Natural killer cell (primary cell): ENCODE results near the gene ANP32E. TPM values are rescaled to one million over a fixed set of nuclear protein-coding genes. Genes with fewer than 3 reads are reported as not detected.

Experiments
- ATAC-seq, 3 donors: fragments of 150-1000 bp in 2 of 3; fragments of 200-7000 bp in 1 of 3; cut with Tn5 transposase; 1 replicate in 1 of 3; 2 replicates in 2 of 3; pipeline ENCODE4 v1.10.0; 2021; ENCODE audit warnings: mild to moderate bottlenecking in 2 of 3, moderate library complexity in 2 of 3
- DNase-seq, 2 donors: peaks; one replicate each; pipeline versions ENCODE4 v3.0.0 to v3.0.0-alpha.2; 2013 to 2021; ENCODE audit warnings: mixed read lengths in 1 of 2
- H3K27ac ChIP-seq: one replicate; pipeline ENCODE4 v1.5.1; 2013; ENCODE audit warnings: mild to moderate bottlenecking, low read length
- H3K27me3 ChIP-seq: one replicate; pipeline ENCODE4 v1.6.1; 2013; ENCODE audit warnings: low read length; ENCODE audit not compliant: control insufficient read depth, insufficient read depth
- H3K36me3 ChIP-seq: one replicate; pipeline ENCODE4 v1.6.1; 2013; ENCODE audit warnings: low read length; ENCODE audit not compliant: control insufficient read depth, insufficient read depth
- H3K4me1 ChIP-seq: one replicate; pipeline ENCODE4 v1.6.1; 2013; ENCODE audit warnings: low read length; ENCODE audit not compliant: control insufficient read depth, insufficient read depth
- H3K4me3 ChIP-seq: one replicate; pipeline ENCODE4 v1.5.1; 2013; ENCODE audit warnings: low read length
- H3K9me3 ChIP-seq: one replicate; pipeline ENCODE4 v1.6.1; 2013; ENCODE audit warnings: low read length; ENCODE audit not compliant: control insufficient read depth, insufficient read depth
- H3K27ac Mint-ChIP-seq, 2 donors: one replicate each; pipeline ENCODE4 v1.8.0; 2022; ENCODE audit warnings: mild to moderate bottlenecking in 2 of 2, mixed read lengths in 2 of 2, moderate library complexity in 1 of 2
- H3K27me3 Mint-ChIP-seq, 2 donors: one replicate each; pipeline ENCODE4 v1.8.0; 2022; ENCODE audit warnings: low read depth in 2 of 2, mixed read lengths in 2 of 2
- H3K36me3 Mint-ChIP-seq: one replicate; pipeline ENCODE4 v1.8.0; 2022; ENCODE audit warnings: mixed read lengths
- H3K4me1 Mint-ChIP-seq, 2 donors: one replicate each; pipeline ENCODE4 v1.8.0; 2022; ENCODE audit warnings: mixed read lengths in 2 of 2
- H3K4me3 Mint-ChIP-seq: one replicate; pipeline ENCODE4 v1.8.0; 2022; ENCODE audit warnings: mild to moderate bottlenecking, moderate library complexity, mixed read lengths
- H3K9me3 Mint-ChIP-seq, 2 donors: one replicate each; pipeline ENCODE4 v1.8.0; 2022; ENCODE audit warnings: mixed read lengths in 2 of 2
- CTCF ChIP-seq: fragments of 200-600 bp; IDR thresholded peaks from one replicate; pipeline ENCODE4 v1.8.0; 2022; ENCODE audit warnings: antibody characterized with exemption
- WGBS: methylation state at CpG from one replicate; pipeline ENCODE4 v1.1.7; 2013; ENCODE audit warnings: missing lambda C conversion rate; ENCODE audit not compliant: insufficient coverage; 5-methylcytosine and 5-hydroxymethylcytosine counted together
- intact Hi-C: fragments of 100-400 bp; cut with micrococcal nuclease; formaldehyde crosslinking; loops from one replicate; pipeline ENCODE4 v1.14.2; 2022
- total RNA-seq, 4 donors: library from RNA; stranded (reverse); fragments of 120-200 nt in 1 of 4; gene quantifications; one replicate each; pipeline versions ENCODE4 v1.2.3 to v1.2.4, GENCODE V29; 2013 to 2022

ANP32E gene
- total RNA-seq, 3 donors from 2014 or later (not counting 1 experiment from before 2014, with no cell fraction given): 50.7 to 56.9 (median 55.2) TPM

GRCh38 chr1:150263549-150263948 is 27.6 kb upstream of the ANP32E start:
- peaks cover 16% of the 10 kb centered on the region for H3K4me1 ChIP-seq
- Mint-ChIP-seq H3K27me3 (peaks cover 7 to 12% of the 10 kb centered on the region in 2 donors), H3K4me3 (no peak overlapping the region), H3K9me3 (no peaks in the 10 kb centered on the region), H3K4me1 (peaks cover 11 to 19% of the 10 kb centered on the region in 2 donors), H3K27ac (no peak overlapping the region), H3K36me3 (no peaks in the 10 kb centered on the region)
- H3K4me3 ChIP-seq: no peak overlapping the region
- H3K27me3 ChIP-seq: peaks cover 12% of the 10 kb centered on the region
- TF ChIP-seq CTCF: no peak
- no peaks in the 10 kb centered on the region for H3K9me3 ChIP-seq
- intact Hi-C loops: no loop called here
- 100% methylated on average over 1 of the region's 6 CpGs for WGBS
- H3K27ac ChIP-seq: no peak overlapping the region
- no peak for ATAC-seq
- DNase-seq: no peak
- H3K36me3 ChIP-seq: peaks cover 28% of the 10 kb centered on the region

- peaks cover 2 to 10% of the 10 kb centered on the region in 2 donors for H3K4me1 Mint-ChIP-seq
- H3K9me3 Mint-ChIP-seq: no peaks in the 10 kb centered on the region
- WGBS: 100% methylated on average over 2 of the region's 6 CpGs
- intact Hi-C loops: no loop called here
- Histone ChIP-seq H3K4me1 (peaks cover 7% of the 10 kb centered on the region), H3K9me3 (no peaks in the 10 kb centered on the region), H3K27me3 (peaks cover 21% of the 10 kb centered on the region), H3K27ac (no peak overlapping the region), H3K4me3 (no peak overlapping the region), H3K36me3 (peaks cover 28% of the 10 kb centered on the region)
- DNase-seq (no peak), ATAC-seq (no peak)
- no peak overlapping the region for H3K27ac Mint-ChIP-seq
- H3K4me3 Mint-ChIP-seq: no peak overlapping the region
- no peak for TF ChIP-seq CTCF
- H3K27me3 Mint-ChIP-seq: peaks cover 16 to 18% of the 10 kb centered on the region in 2 donors
- no peaks in the 10 kb centered on the region for H3K36me3 Mint-ChIP-seq
Measured at GRCh38 chr1:150262388-150263320, 26.7 kb upstream of the ANP32E start.

GRCh38 chr1:150261367-150261766 is 25.5 kb upstream of the ANP32E start:
- no peak overlapping the region for H3K4me3 Mint-ChIP-seq
- peaks cover 1% of the 10 kb centered on the region for H3K4me1 ChIP-seq
- no peaks in the 10 kb centered on the region for H3K9me3 Mint-ChIP-seq
- intact Hi-C loops: no loop called here
- no peaks in the 10 kb centered on the region for H3K36me3 Mint-ChIP-seq
- peaks cover 29% of the 10 kb centered on the region in 2 donors for H3K27me3 Mint-ChIP-seq
- no peak overlapping the region for H3K27ac ChIP-seq
- H3K9me3 ChIP-seq: no peaks in the 10 kb centered on the region
- WGBS: 94% methylated on average over 6 of the region's 6 CpGs
- ATAC-seq: no peak
- peaks cover 33% of the 10 kb centered on the region for H3K27me3 ChIP-seq
- no peak overlapping the region for H3K4me3 ChIP-seq
- no peak overlapping the region for H3K27ac Mint-ChIP-seq
- peaks cover 19% of the 10 kb centered on the region for H3K36me3 ChIP-seq
- no peak for DNase-seq
- no peak for TF ChIP-seq CTCF
- H3K4me1 Mint-ChIP-seq: peaks cover under 1% of the 10 kb centered on the region in 2 donors
